ENCODE data around the gene MANSC1. TPM values are rescaled to one million over a fixed set of nuclear protein-coding genes. Genes with fewer than 3 reads are reported as not detected.

The MANSC1 gene
- total and polyA plus RNA-seq, 2 donors (not counting 1 experiment from before 2014, with no cell fraction given), result 0.09 to 0.32 TPM

GRCh38 chr12:12376646-12377448, 26.8 kb upstream of the MANSC1 start:
- TF ChIP-seq EZH2 (IDR thresholded peaks at IDR 0.05; ENCODE audit: borderline replicate concordance, insufficient read depth, low read depth, low read length, poor library complexity, severe bottlenecking), result no peak
- TF ChIP-seq CTCF (IDR thresholded peaks at IDR 0.05), result peak; percentile 79
- POLR2A ChIA-PET, result interaction anchor here (0.9 to 1.0 kb wide), 3 partner anchors 320 to 360 kb away, joined by 4 to 13 read pairs (median 5); no protein-coding TSS in a partner anchor
- Histone ChIP-seq H3K27ac (ENCODE audit: low read length in 2 of 2) (no peak overlapping the region), H3K4me1 (ENCODE audit: control insufficient read depth in 2 of 2, insufficient read depth in 2 of 2, low read length in 2 of 2) (peaks cover 10 to 12% of the 10 kb centered on the region in 2 donors), H2AFZ (ENCODE audit: insufficient read depth, low read depth, low read length, poor library complexity, severe bottlenecking) (no peak overlapping the region), H3K4me3 (ENCODE audit: control extremely low read depth in 1 of 5, extremely low read depth in 1 of 5, insufficient read depth in 1 of 5, low read depth in 2 of 5, low read length in 4 of 5) (no peak overlapping the region), H3K9ac (ENCODE audit: low read length) (no peak overlapping the region), H3K79me2 (ENCODE audit: control insufficient read depth, insufficient read depth, low read length) (peaks cover 27% of the 10 kb centered on the region), H3K9me3 (ENCODE audit: control extremely low read depth in 1 of 3, control insufficient read depth in 2 of 3, insufficient read depth in 1 of 3, low read length in 2 of 3) (no peaks in the 10 kb centered on the region), H4K20me1 (ENCODE audit: control insufficient read depth, insufficient read depth, low read length, poor library complexity, severe bottlenecking) (no peaks in the 10 kb centered on the region), H3K4me2 (replicated peaks; ENCODE audit: low read depth, low read length, poor library complexity, severe bottlenecking) (no peak overlapping the region), H3K27me3 (replicated peaks in 1 of 4; ENCODE audit: control extremely low read depth in 1 of 4, control insufficient read depth in 3 of 4, insufficient read depth in 4 of 4, low read length in 3 of 4) (no peaks in the 10 kb centered on the region), H3K36me3 (replicated peaks in 1 of 2; ENCODE audit: control extremely low read depth in 1 of 2, control insufficient read depth in 1 of 2, extremely low read depth in 1 of 2, insufficient read depth in 2 of 2, low read length in 1 of 2) (peaks cover 2 to 14% of the 10 kb centered on the region in 2 experiments)
- peaks cover 21% of the 10 kb centered on the region for H3K4me1 Mint-ChIP-seq
- CTCF ChIA-PET, result interaction anchor here (0.7 to 10.8 kb wide), 39 partner anchors 9 to 835 kb away, joined by 3 to 168 read pairs (median 4); partner anchors contain the start of genes BORCS5, DDX47, DUSP16 and MANSC1
- no peaks in the 10 kb centered on the region for H3K9me3 Mint-ChIP-seq (ENCODE audit: insufficient read depth)
- DNase-seq (peak; percentile 78), ATAC-seq (ENCODE audit: low read depth) (peak; percentile 64)
- no peak overlapping the region for H3K4me3 Mint-ChIP-seq
- 96% methylated on average over 4 of the region's 12 CpGs for WGBS (ENCODE audit: insufficient coverage)
- H3K27me3 Mint-ChIP-seq, result no peaks in the 10 kb centered on the region
- intact Hi-C loops (cut with micrococcal nuclease), result loop anchor here (1.0 kb wide), 7 partner anchors 20 to 539 kb away; partner anchors contain the start of gene BORCS5
- H3K27ac Mint-ChIP-seq, result no peak overlapping the region

Data from B cell (primary cell).